ENCODE data around the gene NFATC4. TPM values are rescaled to one million over a fixed set of nuclear protein-coding genes. Genes with fewer than 3 reads are reported as not detected.
"Not testable (repeated sequence)": the region's sequence is repeated elsewhere in the genome, so short reads cannot be mapped to it uniquely, and the experiment has no call there.

NFATC4 gene
- total and polyA plus RNA-seq, 2 donors = 41.8 to 136 TPM

GRCh38 chr14:24378981-24379906 is 11.3 kb downstream of the NFATC4 start:
- H3K36me3 ChIP-seq (ENCODE audit: insufficient read depth) = no peaks in the 10 kb centered on the region
- no peak overlapping the region for H3K27ac ChIP-seq (ENCODE audit: low read depth)
- 64% methylated on average over 7 of the region's 7 CpGs for WGBS
- no peak for DNase-seq (ENCODE audit: extremely low spot score)
- no peaks in the 10 kb centered on the region for H3K4me1 ChIP-seq (ENCODE audit: insufficient read depth)
- H3K4me3 ChIP-seq (ENCODE audit: low read depth, low read length) = no peak overlapping the region

GRCh38 chr14:24379907-24380730 is 12.1 kb downstream of the NFATC4 start:
- Histone ChIP-seq H3K4me1 (ENCODE audit: insufficient read depth) (no peaks in the 10 kb centered on the region), H3K4me3 (ENCODE audit: low read depth, low read length) (no peak overlapping the region), H3K27ac (ENCODE audit: low read depth) (no peak overlapping the region), H3K36me3 (ENCODE audit: insufficient read depth) (no peaks in the 10 kb centered on the region)
- 74% methylated on average over 15 of the region's 15 CpGs for WGBS
- DNase-seq (ENCODE audit: extremely low spot score) = no peak

GRCh38 chr14:24381363-24382063 is 13.5 kb downstream of the NFATC4 start:
- DNase-seq (ENCODE audit: extremely low spot score) = no peak

GRCh38 chr14:24382064-24382371 is 14.0 kb downstream of the NFATC4 start:
- Histone ChIP-seq H3K36me3 (ENCODE audit: insufficient read depth) (no peaks in the 10 kb centered on the region), H3K4me3 (ENCODE audit: low read depth, low read length) (no peak overlapping the region), H3K4me1 (ENCODE audit: insufficient read depth) (no peaks in the 10 kb centered on the region), H3K27ac (ENCODE audit: low read depth) (no peak overlapping the region)
- 61% methylated on average over 4 of the region's 4 CpGs for WGBS
- no peak for DNase-seq (ENCODE audit: extremely low spot score)

More at GRCh38 chr14:24381363-24382063, 13.5 kb downstream of the NFATC4 start:
- no peaks in the 10 kb centered on the region for H3K36me3 ChIP-seq (ENCODE audit: insufficient read depth)
- H3K4me1 ChIP-seq (ENCODE audit: insufficient read depth) = no peaks in the 10 kb centered on the region
- WGBS = 85% methylated on average over 8 of the region's 8 CpGs
- no peak overlapping the region for H3K4me3 ChIP-seq (ENCODE audit: low read depth, low read length)
- no peak overlapping the region for H3K27ac ChIP-seq (ENCODE audit: low read depth)

- H3K27ac ChIP-seq (ENCODE audit: low read depth) = no peak overlapping the region
- H3K4me3 ChIP-seq (ENCODE audit: low read depth, low read length) = no peak overlapping the region
- H3K36me3 ChIP-seq (ENCODE audit: insufficient read depth) = no peaks in the 10 kb centered on the region
- 85% methylated on average over 4 of the region's 4 CpGs for WGBS
- no peaks in the 10 kb centered on the region for H3K4me1 ChIP-seq (ENCODE audit: insufficient read depth)
- no peak for DNase-seq (ENCODE audit: extremely low spot score)
These were observed 16.2 kb downstream of the NFATC4 start for GRCh38 chr14:24384169-24384568.

GRCh38 chr14:24385524-24385923 is 17.5 kb downstream of the NFATC4 start:
- WGBS = 76% methylated on average over 4 of the region's 4 CpGs
- no peak overlapping the region for H3K27ac ChIP-seq (ENCODE audit: low read depth)
- H3K36me3 ChIP-seq (ENCODE audit: insufficient read depth) = no peaks in the 10 kb centered on the region
- no peak for DNase-seq (ENCODE audit: extremely low spot score)
- no peak overlapping the region for H3K4me3 ChIP-seq (ENCODE audit: low read depth, low read length)
- H3K4me1 ChIP-seq (ENCODE audit: insufficient read depth) = no peaks in the 10 kb centered on the region

- WGBS = 74% methylated on average over 2 of the region's 2 CpGs
- DNase-seq (ENCODE audit: extremely low spot score) = no peak
- Histone ChIP-seq H3K27ac (ENCODE audit: low read depth) (no peak overlapping the region), H3K4me3 (ENCODE audit: low read depth, low read length) (no peak overlapping the region), H3K4me1 (ENCODE audit: insufficient read depth) (no peaks in the 10 kb centered on the region), H3K36me3 (ENCODE audit: insufficient read depth) (no peaks in the 10 kb centered on the region)
These were observed 19.0 kb downstream of the NFATC4 start for GRCh38 chr14:24387009-24387345.

- H3K27ac ChIP-seq (ENCODE audit: low read depth); H3K4me1 ChIP-seq (ENCODE audit: insufficient read depth); DNase-seq (ENCODE audit: extremely low spot score); H3K4me3 ChIP-seq (ENCODE audit: low read depth, low read length); H3K36me3 ChIP-seq (ENCODE audit: insufficient read depth): not testable (repeated sequence)
- WGBS = 93% methylated on average over 5 of the region's 5 CpGs
These were observed 19.6 kb downstream of the NFATC4 start for GRCh38 chr14:24387579-24387978.

GRCh38 chr14:24388474-24389179 is 20.6 kb downstream of the NFATC4 start:
- WGBS = 51% methylated on average over 2 of the region's 2 CpGs
- H3K4me1 ChIP-seq (ENCODE audit: insufficient read depth) = no peaks in the 10 kb centered on the region
- H3K4me3 ChIP-seq (ENCODE audit: low read depth, low read length) = no peak overlapping the region
- H3K36me3 ChIP-seq (ENCODE audit: insufficient read depth) = no peaks in the 10 kb centered on the region
- DNase-seq (ENCODE audit: extremely low spot score) = no peak
- H3K27ac ChIP-seq (ENCODE audit: low read depth) = no peak overlapping the region

- 43% methylated on average over 11 of the region's 11 CpGs for WGBS
- DNase-seq (ENCODE audit: extremely low spot score) = no peak
- Histone ChIP-seq H3K36me3 (ENCODE audit: insufficient read depth) (no peaks in the 10 kb centered on the region), H3K27ac (ENCODE audit: low read depth) (no peak overlapping the region), H3K4me1 (ENCODE audit: insufficient read depth) (no peaks in the 10 kb centered on the region), H3K4me3 (ENCODE audit: low read depth, low read length) (no peak overlapping the region)
These were observed 21.4 kb downstream of the NFATC4 start for GRCh38 chr14:24389226-24389848.

- Histone ChIP-seq H3K4me3 (ENCODE audit: low read depth, low read length) (no peak overlapping the region), H3K4me1 (ENCODE audit: insufficient read depth) (no peaks in the 10 kb centered on the region), H3K27ac (ENCODE audit: low read depth) (no peak overlapping the region), H3K36me3 (ENCODE audit: insufficient read depth) (no peaks in the 10 kb centered on the region)
- no peak for DNase-seq (ENCODE audit: extremely low spot score)
- WGBS = 84% methylated on average over 6 of the region's 6 CpGs
These were observed 22.9 kb downstream of the NFATC4 start for GRCh38 chr14:24390701-24391468.

GRCh38 chr14:24392325-24393091 is 24.5 kb downstream of the NFATC4 start:
- DNase-seq (ENCODE audit: extremely low spot score) = peak; percentile 77
- 54% methylated on average over 8 of the region's 8 CpGs for WGBS
- Histone ChIP-seq H3K4me1 (ENCODE audit: insufficient read depth) (no peaks in the 10 kb centered on the region), H3K4me3 (ENCODE audit: low read depth, low read length) (no peak overlapping the region), H3K36me3 (ENCODE audit: insufficient read depth) (no peaks in the 10 kb centered on the region), H3K27ac (ENCODE audit: low read depth) (peak overlapping the region; percentile 14)
